H1 (cell line): Measurements from ENCODE around the gene MGAT4B. TPM values are rescaled to one million over a fixed set of nuclear protein-coding genes. Genes with fewer than 3 reads are reported as not detected.

Source experiments
- CTCF ChIA-PET: fragments of 300-600 bp; sonication (Branson Sonifier 250); formaldehyde crosslinking; loops from one replicate; lab custom pipeline; 2021; ENCODE audit not compliant: partially characterized antibody; lab: Charles Lee
- POLR2A ChIA-PET: fragments of 300-600 bp; sonication (Branson Sonifier 250); formaldehyde crosslinking; loops from one replicate; lab custom pipeline; 2021; ENCODE audit warnings: inconsistent platforms; ENCODE audit not compliant: partially characterized antibody; lab: Charles Lee
- DNase-seq, 2 experiments: peaks; one replicate each; pipeline versions ENCODE4 v3.0.0 to v3.0.0-alpha.2; 2010 to 2022; ENCODE audit warnings: low spot score in 2 of 2, low read depth in 1 of 2, mixed read lengths in 1 of 2
- FAIRE-seq: peaks from 2 replicates; lab custom pipeline; 2011; peaks lifted over from hg19 to GRCh38; lab: Jason Lieb, UNC
- H2AFZ ChIP-seq: 2 replicates; pipeline ENCODE4 v1.8.1; 2012; ENCODE audit warnings: low read length, inconsistent platforms
- H2AK5ac ChIP-seq: 2 replicates; pipeline ENCODE4 v1.6.1; 2013; ENCODE audit warnings: low read depth, low read length
- H2BK120ac ChIP-seq: replicated peaks from 2 replicates; pipeline ENCODE3; 2013; ENCODE audit warnings: low read depth, low read length, inconsistent platforms
- H2BK12ac ChIP-seq: 2 replicates; pipeline ENCODE4 v1.6.1; 2013; ENCODE audit warnings: low read depth, low read length
- H2BK15ac ChIP-seq: 2 replicates; pipeline ENCODE4 v1.6.1; 2013; ENCODE audit warnings: low read length
- H2BK20ac ChIP-seq: 2 replicates; pipeline ENCODE4 v1.6.1; 2013; ENCODE audit warnings: low read length
- H2BK5ac ChIP-seq: 2 replicates; pipeline ENCODE4 v1.6.1; 2013; ENCODE audit warnings: low read depth, low read length
- H3K14ac ChIP-seq: 2 replicates; pipeline ENCODE4 v1.6.1; 2013; ENCODE audit warnings: inconsistent platforms; ENCODE audit not compliant: insufficient read length
- H3K18ac ChIP-seq: 2 replicates; pipeline ENCODE4 v1.6.1; 2013; ENCODE audit warnings: low read length; ENCODE audit errors: extremely low read depth
- H3K23ac ChIP-seq: 2 replicates; pipeline ENCODE4 v1.6.1; 2013; ENCODE audit warnings: inconsistent platforms; ENCODE audit not compliant: insufficient read length
- H3K23me2 ChIP-seq: 2 replicates; pipeline ENCODE4 v1.6.1; 2013; ENCODE audit warnings: low read depth, low read length
- H3K27ac ChIP-seq: 2 replicates; pipeline ENCODE4 v1.6.1; 2011; ENCODE audit warnings: low read depth, low read length, inconsistent platforms
- H3K27me3 ChIP-seq, 4 experiments: replicated peaks in 1 of 4; 1 replicate in 1 of 4; 2 replicates in 3 of 4; pipeline versions ENCODE4 v1.6.1 to v1.8.1; 2011 to 2013; ENCODE audit warnings: low read length in 3 of 4, mild to moderate bottlenecking in 3 of 4, inconsistent platforms in 2 of 4, mixed read lengths in 2 of 4, moderate library complexity in 1 of 4; ENCODE audit not compliant: control insufficient read depth in 3 of 4, insufficient read depth in 3 of 4; ENCODE audit errors: extremely low read depth in 1 of 4
- H3K36me3 ChIP-seq, 4 experiments: 2 replicates each; pipeline versions ENCODE4 v1.6.1 to v1.8.1; 2011 to 2013; ENCODE audit warnings: mild to moderate bottlenecking in 4 of 4, low read length in 3 of 4, moderate library complexity in 2 of 4, control low read depth in 1 of 4, inconsistent platforms in 1 of 4; ENCODE audit not compliant: insufficient read depth in 4 of 4, control insufficient read depth in 2 of 4
- H3K4ac ChIP-seq: replicated peaks from 2 replicates; pipeline ENCODE3; 2013; ENCODE audit warnings: low read length, low read depth, mixed read lengths, inconsistent platforms; ENCODE audit not compliant: insufficient read length
- H3K4me1 ChIP-seq, 4 experiments: replicated peaks in 1 of 4; 1 replicate in 1 of 4; 2 replicates in 3 of 4; pipeline versions ENCODE4 v1.6.1 to v1.8.1; 2011 to 2013; ENCODE audit warnings: low read length in 3 of 4, inconsistent platforms in 2 of 4, mixed read lengths in 1 of 4; ENCODE audit not compliant: insufficient read depth in 4 of 4, control insufficient read depth in 3 of 4
- H3K4me2 ChIP-seq, 2 experiments: 2 replicates each; pipeline versions ENCODE4 v1.6.1 to v1.8.1; 2011 to 2013; ENCODE audit warnings: low read depth in 2 of 2, low read length in 2 of 2, control low read depth in 1 of 2, inconsistent platforms in 1 of 2, mild to moderate bottlenecking in 1 of 2; ENCODE audit not compliant: insufficient read depth in 1 of 2
- H3K4me3 ChIP-seq, 4 experiments: fragments of 200-600, 300-600 bp in 1 of 4; sonication (generic), shearing (Covaris generic), sonication (Bioruptor Twin) in 1 of 4; 2 replicates each; pipeline versions ENCODE4 v1.5.1 to v1.8.1; 2011 to 2016; ENCODE audit warnings: low read length in 4 of 4, low read depth in 3 of 4, control low read depth in 2 of 4, inconsistent platforms in 2 of 4, mild to moderate bottlenecking in 2 of 4, mixed read lengths in 1 of 4, moderate library complexity in 1 of 4; ENCODE audit not compliant: insufficient read depth in 2 of 4; ENCODE audit errors: extremely low read depth in 1 of 4
- H3K56ac ChIP-seq: replicated peaks from 2 replicates; pipeline ENCODE3; 2013; ENCODE audit warnings: low read depth, mild to moderate bottlenecking, mixed read lengths, low read length, inconsistent platforms; ENCODE audit not compliant: insufficient read length
- H3K79me1 ChIP-seq: 2 replicates; pipeline ENCODE4 v1.6.1; 2013; ENCODE audit warnings: low read depth, low read length, control low read depth
- H3K79me2 ChIP-seq, 2 experiments: 2 replicates each; pipeline versions ENCODE4 v1.6.1 to v1.8.1; 2012 to 2013; ENCODE audit warnings: low read length in 2 of 2, mild to moderate bottlenecking in 2 of 2, inconsistent platforms in 1 of 2; ENCODE audit not compliant: insufficient read depth in 2 of 2, control insufficient read depth in 1 of 2
- H3K9ac ChIP-seq, 4 experiments: replicated peaks in 1 of 4; 1 replicate in 1 of 4; 2 replicates in 3 of 4; pipeline versions ENCODE4 v1.6.1 to v1.8.1; 2011 to 2013; ENCODE audit warnings: low read depth in 3 of 4, low read length in 3 of 4, control low read depth in 2 of 4, mild to moderate bottlenecking in 2 of 4, moderate library complexity in 2 of 4, inconsistent platforms in 1 of 4; ENCODE audit errors: extremely low read depth in 1 of 4
- H3K9me3 ChIP-seq, 2 experiments: 2 replicates each; pipeline versions ENCODE4 v1.6.1 to v1.8.1; 2012 to 2013; ENCODE audit warnings: mild to moderate bottlenecking in 2 of 2, moderate library complexity in 2 of 2, control low read depth in 1 of 2, inconsistent platforms in 1 of 2, low read depth in 1 of 2, low read length in 1 of 2, mixed read lengths in 1 of 2; ENCODE audit not compliant: insufficient read depth in 2 of 2
- H4K20me1 ChIP-seq, 2 experiments: replicated peaks in 1 of 2; 2 replicates each; pipeline versions ENCODE3 to v1.8.1; 2011 to 2013; ENCODE audit warnings: inconsistent platforms in 2 of 2, low read length in 2 of 2, mild to moderate bottlenecking in 1 of 2; ENCODE audit not compliant: insufficient read depth in 2 of 2, control insufficient read depth in 1 of 2
- H4K5ac ChIP-seq: 2 replicates; pipeline ENCODE4 v1.6.1; 2013; ENCODE audit warnings: low read length, low read depth, mixed read lengths, inconsistent platforms; ENCODE audit not compliant: insufficient read length
- H4K8ac ChIP-seq: 2 replicates; pipeline ENCODE4 v1.8.0; 2013; ENCODE audit warnings: mild to moderate bottlenecking, moderate library complexity, low read length, inconsistent platforms; ENCODE audit not compliant: insufficient read depth; ENCODE audit errors: extremely low read depth
- H4K91ac ChIP-seq: replicated peaks from 2 replicates; pipeline ENCODE3; 2013; ENCODE audit warnings: low read length, mixed read lengths, inconsistent platforms; ENCODE audit not compliant: insufficient read length
- CBX8 ChIP-seq: fragments of 300-800, 300-1000 bp; sonication (generic); IDR thresholded peaks from 2 replicates; pipeline ENCODE4 v1.7.1; 2016; ENCODE audit warnings: low read depth, low read length, borderline replicate concordance
- EZH2 ChIP-seq: fragments of 200-600 bp; sonication (generic); IDR thresholded peaks from 2 replicates; pipeline ENCODE4 v1.7.1; 2012; ENCODE audit warnings: low read depth, mild to moderate bottlenecking, moderate library complexity, low read length, inconsistent platforms; ENCODE audit not compliant: severe bottlenecking
- MAFK ChIP-seq: IDR thresholded peaks from 2 replicates; pipeline ENCODE4 v1.6.1; 2012; ENCODE audit warnings: low read depth, mild to moderate bottlenecking, improper control_type of control experiment, low read length
- MAX ChIP-seq: IDR thresholded peaks from 2 replicates; pipeline ENCODE4 v1.6.1; 2012; ENCODE audit warnings: inconsistent platforms
- NANOG ChIP-seq: IDR thresholded peaks from 2 replicates; pipeline ENCODE4 v1.6.1; 2011; ENCODE audit warnings: low read length, low read depth, mild to moderate bottlenecking, inconsistent platforms; ENCODE audit not compliant: insufficient read depth, poor library complexity, severe bottlenecking
- NRF1 ChIP-seq: IDR thresholded peaks from 2 replicates; pipeline ENCODE4 v1.6.1; 2011; ENCODE audit warnings: mild to moderate bottlenecking, low read depth, low read length, improper control_type of control experiment
- PHF8 ChIP-seq: fragments of 200-600 bp; sonication (generic); conservative IDR thresholded peaks from 2 replicates; pipeline ENCODE4 v1.7.1; 2012; ENCODE audit warnings: low read depth, mild to moderate bottlenecking, inconsistent platforms, low read length, moderate library complexity
- POLR2A ChIP-seq, 2 experiments: IDR thresholded peaks; 1 replicate in 1 of 2; 2 replicates in 1 of 2; pipeline ENCODE4 v1.6.1; 2011; ENCODE audit warnings: low read depth in 2 of 2, low read length in 2 of 2, mild to moderate bottlenecking in 2 of 2; ENCODE audit errors: control extremely low read depth in 1 of 2
- POU5F1 ChIP-seq: IDR thresholded peaks from 2 replicates; pipeline ENCODE4 v1.6.1; 2011; ENCODE audit warnings: low read depth, mild to moderate bottlenecking, low read length, moderate library complexity
- SIN3A ChIP-seq, 2 experiments: IDR thresholded peaks in 1 of 2; conservative IDR thresholded peaks in 1 of 2; 2 replicates each; pipeline ENCODE4 v1.6.1; 2011 to 2012; ENCODE audit warnings: low read length in 2 of 2, improper control_type of control experiment in 1 of 2, low read depth in 1 of 2, mild to moderate bottlenecking in 1 of 2
- SIRT6 ChIP-seq: IDR thresholded peaks from one replicate; pipeline ENCODE4 v1.7.1; 2012; ENCODE audit warnings: low read length, inconsistent platforms
- SIX5 ChIP-seq: IDR thresholded peaks from 2 replicates; pipeline ENCODE4 v1.6.1; 2011; ENCODE audit warnings: mild to moderate bottlenecking, low read depth, low read length
- SP4 ChIP-seq: IDR thresholded peaks from 2 replicates; pipeline ENCODE4 v1.6.1; 2012; ENCODE audit warnings: low read length, inconsistent platforms
- TCF12 ChIP-seq: IDR thresholded peaks from 2 replicates; pipeline ENCODE4 v1.6.1; 2011; ENCODE audit warnings: low read depth, mild to moderate bottlenecking, low read length
- WGBS, 2 experiments: shearing (Covaris generic) in 1 of 2; methylation state at CpG; one replicate each; pipeline versions ENCODE4 v1.1.6 to v1.1.7; 2013 to 2015; ENCODE audit warnings: low lambda C conversion rate in 2 of 2, mixed read lengths in 2 of 2, inconsistent platforms in 1 of 2, low coverage in 1 of 2, missing lambda C conversion rate in 1 of 2; ENCODE audit not compliant: insufficient replicate concordance in 2 of 2, insufficient coverage in 1 of 2, insufficient read length in 1 of 2; ENCODE audit errors: extremely low coverage in 1 of 2, missing lambda C conversion rate in 1 of 2; 5-methylcytosine and 5-hydroxymethylcytosine counted together
- polyA plus RNA-seq, 7 experiments: library from polyadenylated mRNA; depleted of rRNA in 3 of 7; stranded (reverse) in 5 of 7; unstranded in 2 of 7; fragments of >200 nt in 5 of 7; fragments of 200-250 nt in 2 of 7; gene quantifications; 1 replicate in 5 of 7; 2 replicates in 1 of 7; 4 replicates in 1 of 7; pipeline versions ENCODE4 v1.2.1 to v1.2.3, GENCODE V29; 2011 to 2013; ENCODE audit warnings: missing spikeins in 2 of 7, mixed read lengths in 2 of 7
- total RNA-seq: library from RNA; stranded (reverse); fragmentation: NEBNext Ultra II Directional; extraction: Animal tissue kit (Norgen Biotek cat#: 25700); gene quantifications from 2 replicates; pipeline ENCODE4 v1.2.1, GENCODE V29; 2021

MGAT4B gene
- total and polyA plus RNA-seq, 2 of the 8 experiments (the other 6 are each of a cell fraction or from before 2014, with no cell fraction given), result 116 to 128 TPM

- Histone ChIP-seq H3K36me3 (peaks cover 15 to 57% (median 39%) of the 10 kb centered on the region in 4 experiments), H3K27me3 (no peaks in the 10 kb centered on the region), H2BK20ac (no peak overlapping the region), H3K14ac (no peak overlapping the region), H3K79me1 (no peaks in the 10 kb centered on the region), H3K4me1 (no peaks in the 10 kb centered on the region), H3K27ac (no peak overlapping the region), H3K79me2 (no peaks in the 10 kb centered on the region), H4K8ac (no peak overlapping the region), H3K4ac (no peak overlapping the region), H2BK120ac (no peak overlapping the region), H3K9me3 (peaks cover 0 to 9% of the 10 kb centered on the region in 2 experiments; a peak in 2 of 4 replicates), H3K9ac (no peak overlapping the region), H2AFZ (no peak overlapping the region), H2AK5ac (no peak overlapping the region), H2BK5ac (peak overlapping the region; percentile 35; the same call in 1 of the 2 replicates), H3K18ac (no peak overlapping the region), H3K23me2 (no peaks in the 10 kb centered on the region), H4K20me1 (peaks cover 5 to 8% of the 10 kb centered on the region in 2 experiments), H2BK12ac (no peak overlapping the region), H3K4me2 (no peak overlapping the region), H2BK15ac (no peak overlapping the region), H3K4me3 (no peak overlapping the region), H3K56ac (no peak overlapping the region), H4K91ac (no peak overlapping the region), H4K5ac (no peak overlapping the region), H3K23ac (no peak overlapping the region)
- ChIA-PET POLR2A (interaction anchor here (1.3 to 7.7 kb wide), 3 partner anchors 9 to 43 kb away, joined by 3 to 47 read pairs (median 4); no protein-coding TSS in a partner anchor), CTCF (no interaction called here)
- FAIRE-seq (no peak), DNase-seq (no peak)
- 90% methylated on average over 15 of the region's 17 CpGs; no CpG with 5 or more reads in 1 of the 2 experiments for WGBS, 2 experiments
- no peak for TF ChIP-seq TCF12
- TF ChIP-seq MAX, result no peak
- no peak for TF ChIP-seq CBX8
- no peak for TF ChIP-seq NANOG
- TF ChIP-seq SP4, result no peak
- no peak for TF ChIP-seq POLR2A (IDR thresholded peaks at IDR 0.05; ENCODE audit: control extremely low read depth in 1 of 2, low read depth in 2 of 2, low read length in 2 of 2)
- TF ChIP-seq SIRT6, result no peak
- TF ChIP-seq MAFK, result no peak
- TF ChIP-seq NRF1, result no peak
- TF ChIP-seq SIX5, result no peak
- TF ChIP-seq POU5F1, result no peak
- no peak for TF ChIP-seq EZH2
- no peak for TF ChIP-seq SIN3A (conservative IDR thresholded peaks at IDR 0.05 in 1 of 2, IDR thresholded peaks at IDR 0.05 in 1 of 2; ENCODE audit: low read depth in 1 of 2, low read length in 2 of 2)
- TF ChIP-seq PHF8, result no peak
These were observed 34.1 kb upstream of the MGAT4B start for GRCh38 chr5:179840766-179841165.
